ENCODE measurements around the gene PIPOX. TPM values are rescaled to one million over a fixed set of nuclear protein-coding genes. Genes with fewer than 3 reads are reported as not detected.

Gene PIPOX
- total and polyA plus RNA-seq, 2 of the 8 experiments (the other 6 are each of a cell fraction or from before 2014, with no cell fraction given) = 57.2 to 99.6 TPM

- H3K14ac ChIP-seq (ENCODE audit: insufficient read length) = no peak overlapping the region
- no peak overlapping the region for H3K56ac ChIP-seq (replicated peaks; ENCODE audit: insufficient read length, low read depth, low read length)
- no peak overlapping the region for H4K5ac ChIP-seq (ENCODE audit: insufficient read length, low read depth, low read length)
- no peak overlapping the region for H2BK120ac ChIP-seq (replicated peaks; ENCODE audit: low read depth, low read length)
- peaks cover 0 to 2% of the 10 kb centered on the region in 2 experiments for H4K20me1 ChIP-seq (replicated peaks in 1 of 2; ENCODE audit: control insufficient read depth in 1 of 2, insufficient read depth in 2 of 2, low read length in 2 of 2)
- POLR2A ChIA-PET (ENCODE audit: partially characterized antibody) = no interaction called here
- H3K9ac ChIP-seq (replicated peaks in 1 of 4; ENCODE audit: extremely low read depth in 1 of 4, low read depth in 3 of 4, low read length in 3 of 4) = no peak overlapping the region
- no peaks in the 10 kb centered on the region for H3K9me3 ChIP-seq (ENCODE audit: insufficient read depth in 2 of 2, low read depth in 1 of 2, low read length in 1 of 2)
- H3K36me3 ChIP-seq (ENCODE audit: control insufficient read depth in 2 of 4, insufficient read depth in 4 of 4, low read length in 3 of 4) = peaks cover 3 to 35% (median 15%) of the 10 kb centered on the region in 4 experiments; a peak in 6 of 8 replicates
- no peak overlapping the region for H3K18ac ChIP-seq (ENCODE audit: extremely low read depth, low read length)
- no peaks in the 10 kb centered on the region; the same call in 1 of the 2 replicates for H3K23me2 ChIP-seq (ENCODE audit: low read depth, low read length)
- DNase-seq (ENCODE audit: low read depth in 1 of 2, low spot score in 2 of 2) (no peak), FAIRE-seq (no peak)
- H3K4me1 ChIP-seq (replicated peaks in 1 of 4; ENCODE audit: control insufficient read depth in 3 of 4, insufficient read depth in 4 of 4, low read length in 3 of 4) = peaks cover 0 to 7% (median 3%) of the 10 kb centered on the region in 4 experiments; a peak in 3 of 7 replicates
- no peak overlapping the region for H4K91ac ChIP-seq (replicated peaks; ENCODE audit: insufficient read length, low read length)
- H3K4me2 ChIP-seq (ENCODE audit: insufficient read depth in 1 of 2, low read depth in 2 of 2, low read length in 2 of 2) = no peak overlapping the region
- no peak overlapping the region for H3K27ac ChIP-seq (ENCODE audit: low read depth, low read length)
- no peak overlapping the region for H2BK12ac ChIP-seq (ENCODE audit: low read depth, low read length)
- no peak overlapping the region for H3K4ac ChIP-seq (replicated peaks; ENCODE audit: insufficient read length, low read depth, low read length)
- H2BK5ac ChIP-seq (ENCODE audit: low read depth, low read length) = no peak overlapping the region
- no peak overlapping the region for H2AFZ ChIP-seq (ENCODE audit: low read length)
- no peak overlapping the region for H2BK15ac ChIP-seq (ENCODE audit: low read length)
- CTCF ChIA-PET (ENCODE audit: partially characterized antibody) = interaction anchor here (1.9 kb wide), 1 partner anchor 128 kb away, joined by 5 read pairs; no protein-coding TSS in a partner anchor
- 90% methylated on average over 6 of the region's 6 CpGs; no CpG with 5 or more reads in 1 of the 2 experiments for WGBS, 2 experiments (ENCODE audit: extremely low coverage in 1 of 2, insufficient coverage in 1 of 2, insufficient read length in 1 of 2, insufficient replicate concordance in 2 of 2, low coverage in 1 of 2, low lambda C conversion rate in 2 of 2, missing lambda C conversion rate in 1 of 2)
- no peaks in the 10 kb centered on the region for H3K79me2 ChIP-seq (ENCODE audit: control insufficient read depth in 1 of 2, insufficient read depth in 2 of 2, low read length in 2 of 2)
- no peaks in the 10 kb centered on the region for H3K79me1 ChIP-seq (ENCODE audit: low read depth, low read length)
- H2AK5ac ChIP-seq (ENCODE audit: low read depth, low read length) = no peak overlapping the region
- H3K4me3 ChIP-seq (ENCODE audit: extremely low read depth in 1 of 4, insufficient read depth in 2 of 4, low read depth in 3 of 4, low read length in 4 of 4) = no peak overlapping the region
- no peaks in the 10 kb centered on the region for H3K27me3 ChIP-seq (replicated peaks in 1 of 4; ENCODE audit: control insufficient read depth in 3 of 4, extremely low read depth in 1 of 4, insufficient read depth in 3 of 4, low read length in 3 of 4)
- no peak overlapping the region for H2BK20ac ChIP-seq (ENCODE audit: low read length)
- H4K8ac ChIP-seq (ENCODE audit: extremely low read depth, insufficient read depth, low read length) = no peak overlapping the region
- no peak overlapping the region for H3K23ac ChIP-seq (ENCODE audit: insufficient read length)
- TF ChIP-seq SIX5 (IDR thresholded peaks at IDR 0.05; ENCODE audit: low read depth, low read length) = no peak
- no peak for TF ChIP-seq PHF8 (conservative IDR thresholded peaks at IDR 0.05; ENCODE audit: low read depth, low read length)
- no peak for TF ChIP-seq KDM5A (IDR thresholded peaks at IDR 0.05; ENCODE audit: low read length)
- no peak for TF ChIP-seq EZH2 (IDR thresholded peaks at IDR 0.05; ENCODE audit: low read depth, low read length, severe bottlenecking)
- TF ChIP-seq RBBP5 (IDR thresholded peaks at IDR 0.05; ENCODE audit: borderline replicate concordance, low read depth, low read length) = no peak
- no peak for TF ChIP-seq BCL11A (IDR thresholded peaks at IDR 0.05; ENCODE audit: low read depth in 2 of 2, low read length in 2 of 2)
- no peak for TF ChIP-seq GTF2F1 (IDR thresholded peaks at IDR 0.05; ENCODE audit: borderline replicate concordance, low read depth, low read length)
- no peak for TF ChIP-seq GABPA (IDR thresholded peaks at IDR 0.05; ENCODE audit: borderline replicate concordance, insufficient read depth, low read length)
- no peak for TF ChIP-seq KDM1A (IDR thresholded peaks at IDR 0.05; ENCODE audit: borderline replicate concordance, low read length)
- TF ChIP-seq BACH1 (IDR thresholded peaks at IDR 0.05; ENCODE audit: low read length) = no peak
- TF ChIP-seq CBX5 (IDR thresholded peaks at IDR 0.05; ENCODE audit: low read depth, low read length) = no peak
- no peak for TF ChIP-seq SIN3A (conservative IDR thresholded peaks at IDR 0.05 in 1 of 2, IDR thresholded peaks at IDR 0.05 in 1 of 2; ENCODE audit: low read depth in 1 of 2, low read length in 2 of 2)
- no peak for TF ChIP-seq YY1 (IDR thresholded peaks at IDR 0.05; ENCODE audit: low read depth, low read length)
- TF ChIP-seq SAP30 (IDR thresholded peaks at IDR 0.05; ENCODE audit: insufficient read depth, insufficient replicate concordance, low read length) = no peak
Observed at GRCh38 chr17:29096094-29096493, 53.2 kb downstream of the PIPOX start.
